ENCODE data around the gene ARSG. TPM values are rescaled to one million over a fixed set of nuclear protein-coding genes. Genes with fewer than 3 reads are reported as not detected.

The ARSG gene
- total RNA-seq, 1 experiment from 2014 or later = 6.1 TPM

DNA sequence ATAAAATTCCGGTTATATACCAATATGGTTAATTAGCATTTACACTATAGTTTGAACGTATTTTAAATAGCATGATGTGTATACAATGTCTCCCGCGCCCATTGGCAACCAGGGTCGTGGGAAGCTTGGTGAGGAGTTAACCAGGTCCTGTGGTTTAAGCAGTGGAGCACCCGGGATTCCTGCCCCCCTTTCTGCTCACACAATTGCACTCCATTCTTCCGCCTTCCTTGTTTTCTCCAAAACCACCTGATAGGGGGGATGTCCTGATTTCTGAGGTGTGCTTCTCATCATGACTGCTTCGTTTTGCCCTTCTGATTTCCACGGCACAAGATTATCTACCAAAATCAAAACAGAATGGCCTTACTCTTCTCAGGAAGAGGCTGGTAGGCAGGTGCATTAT is 130.2 kb downstream of the ARSG start:
- TF ChIP-seq, protein P1, sequence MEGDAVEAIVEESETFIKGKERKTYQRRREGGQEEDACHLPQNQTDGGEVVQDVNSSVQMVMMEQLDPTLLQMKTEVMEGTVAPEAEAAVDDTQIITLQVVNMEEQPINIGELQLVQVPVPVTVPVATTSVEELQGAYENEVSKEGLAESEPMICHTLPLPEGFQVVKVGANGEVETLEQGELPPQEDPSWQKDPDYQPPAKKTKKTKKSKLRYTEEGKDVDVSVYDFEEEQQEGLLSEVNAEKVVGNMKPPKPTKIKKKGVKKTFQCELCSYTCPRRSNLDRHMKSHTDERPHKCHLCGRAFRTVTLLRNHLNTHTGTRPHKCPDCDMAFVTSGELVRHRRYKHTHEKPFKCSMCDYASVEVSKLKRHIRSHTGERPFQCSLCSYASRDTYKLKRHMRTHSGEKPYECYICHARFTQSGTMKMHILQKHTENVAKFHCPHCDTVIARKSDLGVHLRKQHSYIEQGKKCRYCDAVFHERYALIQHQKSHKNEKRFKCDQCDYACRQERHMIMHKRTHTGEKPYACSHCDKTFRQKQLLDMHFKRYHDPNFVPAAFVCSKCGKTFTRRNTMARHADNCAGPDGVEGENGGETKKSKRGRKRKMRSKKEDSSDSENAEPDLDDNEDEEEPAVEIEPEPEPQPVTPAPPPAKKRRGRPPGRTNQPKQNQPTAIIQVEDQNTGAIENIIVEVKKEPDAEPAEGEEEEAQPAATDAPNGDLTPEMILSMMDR (IDR thresholded peaks at IDR 0.05; ENCODE audit: insufficient read depth in 1 of 2, low read depth in 1 of 2, low read length in 1 of 2, severe bottlenecking in 1 of 2, unreplicated experiment in 1 of 2) = no peak
- Mint-ChIP-seq H3K9me3 (ENCODE audit: unreplicated experiment) (no peaks in the 10 kb centered on the region), H3K4me3 (ENCODE audit: unreplicated experiment) (no peak overlapping the region), H3K36me3 (ENCODE audit: insufficient read depth, unreplicated experiment) (no peaks in the 10 kb centered on the region), H3K27me3 (ENCODE audit: insufficient read depth, unreplicated experiment) (peaks cover 3% of the 10 kb centered on the region), H3K27ac (ENCODE audit: unreplicated experiment) (no peak overlapping the region), H3K4me1 (ENCODE audit: low read depth, unreplicated experiment) (no peaks in the 10 kb centered on the region)
- H3K4me1 ChIP-seq = no peaks in the 10 kb centered on the region
- H3K36me3 ChIP-seq (ENCODE audit: control insufficient read depth, insufficient read depth, low read length) = no peaks in the 10 kb centered on the region
- DNase-seq = no peak
- ChIA-PET CTCF (no interaction called here), POLR2A (no interaction called here)
- H3K27me3 ChIP-seq (replicated peaks; ENCODE audit: control insufficient read depth, insufficient read depth, low read length) = no peaks in the 10 kb centered on the region; the same call in 1 of the 2 replicates
- BruUV-seq (replicated peaks) = no TSS peak
- H3K4me3 ChIP-seq (ENCODE audit: low read depth, low read length) = no peak overlapping the region
- no peaks in the 10 kb centered on the region for H3K9me3 ChIP-seq
- intact Hi-C loops (cut with micrococcal nuclease; ENCODE audit: unreplicated experiment) = no loop called here

DNA sequence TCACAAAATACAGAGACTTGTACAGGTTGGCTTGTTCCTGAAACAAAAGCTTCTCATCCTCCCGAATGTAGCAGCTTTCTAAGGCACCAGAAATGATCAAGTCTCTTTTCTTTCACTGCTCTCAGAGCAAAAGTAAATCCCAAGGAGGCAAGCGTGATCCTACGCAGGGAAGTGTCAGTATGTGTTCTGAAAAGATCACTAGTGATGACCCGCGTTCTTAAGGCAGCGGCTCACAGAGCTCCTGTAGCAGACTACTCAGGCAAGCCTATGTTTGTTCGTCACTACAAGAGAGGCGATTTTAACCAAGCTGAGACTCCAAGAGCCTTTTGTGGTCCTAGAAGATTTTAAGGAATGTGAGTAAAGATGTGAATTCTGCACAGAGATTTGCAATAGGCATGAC is 131.5 kb downstream of the ARSG start:
- no peaks in the 10 kb centered on the region for H3K27me3 ChIP-seq (replicated peaks; ENCODE audit: control insufficient read depth, insufficient read depth, low read length)
- H3K9me3 ChIP-seq = no peaks in the 10 kb centered on the region
- H3K4me1 ChIP-seq = no peaks in the 10 kb centered on the region
- BruUV-seq (replicated peaks) = no TSS peak
- ChIA-PET POLR2A (no interaction called here), CTCF (no interaction called here)
- Mint-ChIP-seq H3K27ac (ENCODE audit: unreplicated experiment) (no peak overlapping the region), H3K36me3 (ENCODE audit: insufficient read depth, unreplicated experiment) (no peaks in the 10 kb centered on the region), H3K4me3 (ENCODE audit: unreplicated experiment) (no peak overlapping the region), H3K9me3 (ENCODE audit: unreplicated experiment) (no peaks in the 10 kb centered on the region), H3K4me1 (ENCODE audit: low read depth, unreplicated experiment) (no peaks in the 10 kb centered on the region), H3K27me3 (ENCODE audit: insufficient read depth, unreplicated experiment) (no peaks in the 10 kb centered on the region)
- DNase-seq = no peak
- intact Hi-C loops (cut with micrococcal nuclease; ENCODE audit: unreplicated experiment) = no loop called here
- TF ChIP-seq, protein P1 (IDR thresholded peaks at IDR 0.05; ENCODE audit: insufficient read depth in 1 of 2, low read depth in 1 of 2, low read length in 1 of 2, severe bottlenecking in 1 of 2, unreplicated experiment in 1 of 2) = no peak
- no peaks in the 10 kb centered on the region for H3K36me3 ChIP-seq (ENCODE audit: control insufficient read depth, insufficient read depth, low read length)
- no peak overlapping the region for H3K4me3 ChIP-seq (ENCODE audit: low read depth, low read length)

DNA sequence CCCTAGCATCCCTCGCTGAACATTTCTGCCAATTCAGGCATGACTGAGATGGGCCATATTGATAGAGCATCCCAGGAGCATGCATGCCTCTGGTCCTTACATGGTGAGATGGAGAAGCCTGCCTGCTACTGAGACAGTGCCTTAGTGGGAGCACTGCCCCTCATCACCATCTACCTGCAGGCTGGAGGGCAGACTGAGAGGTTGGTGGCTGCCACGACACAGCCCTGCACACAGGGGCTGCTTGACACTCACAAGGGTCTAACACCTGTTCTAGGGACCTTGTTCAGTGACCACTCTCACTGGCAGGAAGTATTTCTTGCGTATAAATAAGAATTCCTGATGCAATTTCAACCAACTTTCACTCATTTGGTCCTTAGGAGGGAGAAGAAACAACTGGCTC is 132.0 kb downstream of the ARSG start:
- intact Hi-C loops (cut with micrococcal nuclease; ENCODE audit: unreplicated experiment) = no loop called here
- no peak for DNase-seq
- Mint-ChIP-seq H3K27me3 (ENCODE audit: insufficient read depth, unreplicated experiment) (no peaks in the 10 kb centered on the region), H3K4me3 (ENCODE audit: unreplicated experiment) (no peak overlapping the region), H3K36me3 (ENCODE audit: insufficient read depth, unreplicated experiment) (no peaks in the 10 kb centered on the region), H3K4me1 (ENCODE audit: low read depth, unreplicated experiment) (no peaks in the 10 kb centered on the region), H3K9me3 (ENCODE audit: unreplicated experiment) (no peaks in the 10 kb centered on the region), H3K27ac (ENCODE audit: unreplicated experiment) (no peak overlapping the region)
- no peaks in the 10 kb centered on the region for H3K4me1 ChIP-seq
- ChIA-PET CTCF (no interaction called here), POLR2A (no interaction called here)
- H3K9me3 ChIP-seq = no peaks in the 10 kb centered on the region
- no peaks in the 10 kb centered on the region for H3K36me3 ChIP-seq (ENCODE audit: control insufficient read depth, insufficient read depth, low read length)
- TF ChIP-seq, protein P1 (IDR thresholded peaks at IDR 0.05; ENCODE audit: insufficient read depth in 1 of 2, low read depth in 1 of 2, low read length in 1 of 2, severe bottlenecking in 1 of 2, unreplicated experiment in 1 of 2) = no peak
- BruUV-seq (replicated peaks) = no TSS peak
- no peaks in the 10 kb centered on the region for H3K27me3 ChIP-seq (replicated peaks; ENCODE audit: control insufficient read depth, insufficient read depth, low read length)
- no peak overlapping the region for H3K4me3 ChIP-seq (ENCODE audit: low read depth, low read length)

Data from Caco-2 (cell line).